BLaER1 treated with 17β-estradiol and CSF1 and Interleukin-3, amounts not matched to agents 10 nM and 100 nM (cell line): Measurements from ENCODE around the gene AP1S2.

Experiments
- H3K27ac ChIP-seq, 11 experiments: shearing (Covaris generic); formaldehyde crosslinking; 2 replicates each; pipeline ENCODE4 v1.8.1; 2022
- H3K27me3 ChIP-seq, 11 experiments: shearing (Covaris generic); formaldehyde crosslinking; 2 replicates each; pipeline ENCODE4 v1.8.1; 2022
- H3K36me3 ChIP-seq, 11 experiments: shearing (Covaris generic); formaldehyde crosslinking; 2 replicates each; pipeline ENCODE4 v1.8.1; 2022
- H3K4me1 ChIP-seq, 10 experiments: shearing (Covaris generic); formaldehyde crosslinking; 2 replicates each; pipeline ENCODE4 v1.8.1; 2022
- H3K4me2 ChIP-seq, 11 experiments: shearing (Covaris generic); formaldehyde crosslinking; 2 replicates each; pipeline ENCODE4 v1.8.1; 2022
- H3K4me3 ChIP-seq, 10 experiments: shearing (Covaris generic); formaldehyde crosslinking; 2 replicates each; pipeline ENCODE4 v1.8.1; 2022
- H3K9ac ChIP-seq, 11 experiments: shearing (Covaris generic); formaldehyde crosslinking; 2 replicates each; pipeline ENCODE4 v1.8.1; 2022
- H3K9me3 ChIP-seq, 11 experiments: shearing (Covaris generic); formaldehyde crosslinking; replicated peaks in 1 of 11; 2 replicates each; pipeline ENCODE4 v1.8.1; 2022
- H4K20me1 ChIP-seq, 11 experiments: shearing (Covaris generic); formaldehyde crosslinking; 2 replicates each; pipeline ENCODE4 v1.8.1; 2022
- Cebpa-rat ChIP-seq, 11 experiments: shearing (Covaris generic); IDR thresholded peaks; 2 replicates each; pipeline ENCODE4 v1.8.1; 2022

AP1S2 gene

GRCh38 chrX:15864023-15864422 lies 9.4 kb upstream of the AP1S2 start:
- Histone ChIP-seq H3K4me3 (no peak overlapping the region), H3K36me3 (no peaks in the 10 kb centered on the region), H3K9ac (no peak overlapping the region), H4K20me1 (no peaks in the 10 kb centered on the region; a peak in 1 of 22 replicates), H3K27ac (no peak overlapping the region), H3K27me3 (peaks cover 86 to 91% (median 89%) of the 10 kb centered on the region in 11 experiments), H3K4me2 (0 out of 22 replicates have a peak overlapping the region, but pooled peaks of 1 of the 11 experiments have one; percentile 10), H3K4me1 (peaks cover 0 to 6% (median 0%) of the 10 kb centered on the region in 10 experiments; a peak in 2 of 20 replicates), H3K9me3 (peaks cover 6 to 11% (median 9%) of the 10 kb centered on the region in 11 experiments; a peak in 16 of 22 replicates)
- TF ChIP-seq Cebpa-rat (IDR thresholded peaks at IDR 0.05): no peak

DNA sequence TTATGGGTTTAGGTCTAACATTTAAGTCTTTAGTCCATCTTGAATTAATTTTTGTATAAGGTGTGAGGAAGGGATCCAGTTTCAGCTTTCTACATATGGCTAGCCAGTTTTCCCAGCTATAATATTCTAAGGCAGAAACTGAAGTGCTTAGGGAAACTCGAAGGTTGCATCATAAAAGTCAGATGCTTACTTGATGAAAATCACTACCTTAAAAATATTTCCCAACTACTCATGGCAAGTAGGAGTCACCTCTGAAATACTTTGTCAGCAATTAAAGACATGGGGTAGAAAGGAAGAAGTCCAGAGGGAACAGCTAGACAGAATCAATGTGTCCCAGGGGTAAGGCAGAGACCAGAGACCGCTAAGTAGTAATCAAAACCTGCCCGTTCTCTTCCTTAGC lies 6.3 kb upstream of the AP1S2 start:
- H3K4me2 ChIP-seq: no peak overlapping the region; a peak in 1 of 22 replicates
- no peak for TF ChIP-seq Cebpa-rat (IDR thresholded peaks at IDR 0.05)
- H3K27me3 ChIP-seq: peaks cover 86 to 91% (median 89%) of the 10 kb centered on the region in 11 experiments
- H3K4me3 ChIP-seq: no peak overlapping the region
- peaks cover 6 to 12% (median 9%) of the 10 kb centered on the region in 11 experiments; a peak in 16 of 22 replicates for H3K9me3 ChIP-seq
- no peak overlapping the region for H3K27ac ChIP-seq
- H3K36me3 ChIP-seq: no peaks in the 10 kb centered on the region
- H3K9ac ChIP-seq: no peak overlapping the region
- H4K20me1 ChIP-seq: no peaks in the 10 kb centered on the region
- peaks cover 0 to 18% (median 9%) of the 10 kb centered on the region in 10 experiments; a peak in 16 of 20 replicates for H3K4me1 ChIP-seq

GRCh38 chrX:15858051-15858450 lies 3.4 kb upstream of the AP1S2 start:
- Histone ChIP-seq H3K9me3 (peaks cover 6 to 21% (median 9%) of the 10 kb centered on the region in 11 experiments; a peak in 16 of 22 replicates), H3K36me3 (no peaks in the 10 kb centered on the region), H3K4me2 (no peak overlapping the region), H3K9ac (no peak overlapping the region), H3K27me3 (peaks cover 77 to 89% (median 85%) of the 10 kb centered on the region in 11 experiments), H3K4me3 (no peak overlapping the region), H3K4me1 (peaks cover 11 to 28% (median 16%) of the 10 kb centered on the region in 10 experiments; a peak in 19 of 20 replicates), H4K20me1 (peaks cover 0 to 18% (median 8%) of the 10 kb centered on the region in 11 experiments; a peak in 10 of 22 replicates), H3K27ac (no peak overlapping the region)
- no peak for TF ChIP-seq Cebpa-rat (IDR thresholded peaks at IDR 0.05)

DNA sequence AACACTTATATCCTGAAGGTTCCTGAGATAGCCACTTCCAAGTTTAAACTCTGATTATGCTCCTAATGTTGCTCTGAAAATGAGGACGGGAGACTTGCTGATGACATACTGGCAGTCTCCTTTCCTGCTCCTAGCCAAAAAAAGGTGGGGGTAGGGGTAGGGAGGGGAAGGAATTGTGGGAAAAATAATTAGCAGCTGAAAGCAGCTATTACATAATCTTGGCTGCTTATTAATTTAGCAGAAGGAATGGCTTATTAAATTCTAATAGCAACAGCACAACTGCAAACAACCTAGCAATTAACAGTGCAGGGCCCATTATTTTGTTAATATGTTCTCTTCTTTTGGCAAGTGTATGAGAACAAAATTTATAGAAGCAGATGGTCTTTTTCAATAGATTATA lies 2.0 kb upstream of the AP1S2 start:
- Histone ChIP-seq H3K27me3 (peaks cover 78 to 90% (median 85%) of the 10 kb centered on the region in 11 experiments), H3K4me2 (peak overlapping the region; percentile 71 to 96 (median 91)), H4K20me1 (peaks cover 0 to 23% (median 13%) of the 10 kb centered on the region in 11 experiments; a peak in 14 of 22 replicates), H3K9ac (peak overlapping the region; percentile 82 to 93 (median 86)), H3K9me3 (peaks cover 6 to 21% (median 9%) of the 10 kb centered on the region in 11 experiments; a peak in 16 of 22 replicates), H3K36me3 (peaks cover 0 to 4% (median 0%) of the 10 kb centered on the region in 11 experiments; a peak in 1 of 22 replicates), H3K4me3 (peak overlapping the region; percentile 6 to 81 (median 70); a peak in 10 of 20 replicates), H3K27ac (peak overlapping the region; percentile 83 to 96 (median 92)), H3K4me1 (peaks cover 11 to 28% (median 17%) of the 10 kb centered on the region in 10 experiments; a peak in 19 of 20 replicates)
- no peak for TF ChIP-seq Cebpa-rat (IDR thresholded peaks at IDR 0.05)

DNA sequence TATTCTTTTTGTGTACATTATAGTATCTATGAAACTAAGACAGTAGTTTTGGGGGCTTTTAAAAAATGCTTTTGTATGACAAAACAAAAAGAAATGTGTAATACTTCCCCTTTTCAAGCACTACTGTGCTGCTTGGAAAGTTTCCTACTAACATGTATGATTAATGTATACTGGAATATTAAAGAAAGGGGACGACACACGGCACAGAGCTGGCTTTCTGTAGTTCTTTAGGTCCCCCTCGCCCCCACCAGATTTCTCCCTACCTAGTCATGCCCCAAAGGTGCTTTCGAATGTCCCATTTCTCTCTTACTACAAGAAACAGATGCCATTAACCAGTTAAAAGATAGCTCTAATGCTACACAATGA lies 1.6 kb upstream of the AP1S2 start:
- H4K20me1 ChIP-seq: peaks cover 0 to 23% (median 16%) of the 10 kb centered on the region in 11 experiments; a peak in 14 of 22 replicates
- H3K4me2 ChIP-seq: peak overlapping the region; percentile 71 to 96 (median 91)
- H3K9ac ChIP-seq: peak overlapping the region; percentile 82 to 93 (median 86)
- peaks cover 12 to 28% (median 17%) of the 10 kb centered on the region in 10 experiments; a peak in 19 of 20 replicates for H3K4me1 ChIP-seq
- H3K9me3 ChIP-seq: peaks cover 5 to 19% (median 7%) of the 10 kb centered on the region in 11 experiments; a peak in 16 of 22 replicates
- H3K36me3 ChIP-seq: peaks cover 0 to 4% (median 0%) of the 10 kb centered on the region in 11 experiments; a peak in 2 of 22 replicates
- peaks cover 78 to 90% (median 85%) of the 10 kb centered on the region in 11 experiments for H3K27me3 ChIP-seq
- peak overlapping the region; percentile 83 to 96 (median 92) for H3K27ac ChIP-seq
- no peak for TF ChIP-seq Cebpa-rat (IDR thresholded peaks at IDR 0.05)
- peak overlapping the region; percentile 53 to 81 (median 72); a peak in 15 of 20 replicates for H3K4me3 ChIP-seq

DNA sequence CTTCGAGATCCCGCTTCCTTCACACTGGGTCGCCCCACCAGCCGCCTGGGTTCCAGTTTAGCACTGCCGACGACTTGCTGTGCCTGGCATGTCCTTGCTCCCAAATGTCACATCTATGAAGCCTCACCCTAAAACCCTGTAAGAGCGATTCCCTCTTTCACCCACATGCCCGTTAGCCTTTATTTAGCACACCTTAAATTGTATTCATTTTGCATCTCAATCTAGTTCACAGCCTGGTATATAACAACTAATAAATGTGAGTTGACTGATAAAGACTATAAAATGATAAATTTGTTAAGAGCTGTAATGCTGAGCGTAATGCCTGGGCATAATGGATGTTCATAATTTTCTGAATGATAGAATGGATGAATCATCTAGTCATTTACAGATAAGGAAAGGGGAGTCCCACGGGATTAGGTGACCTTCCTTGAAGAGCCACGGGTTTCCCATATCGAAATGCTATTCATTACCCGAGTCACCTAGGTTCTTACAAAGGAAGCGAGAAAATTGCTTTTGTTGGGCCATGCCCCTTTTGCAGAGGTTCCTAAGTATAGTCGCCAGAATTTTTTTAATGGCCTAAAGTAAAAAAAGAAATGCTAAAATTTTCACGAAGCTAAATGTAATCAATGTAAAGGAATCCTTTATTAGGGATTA lies 1.1 kb upstream of the AP1S2 start:
- peaks cover 0 to 14% (median 2%) of the 10 kb centered on the region in 11 experiments; a peak in 11 of 22 replicates for H3K9me3 ChIP-seq
- peaks cover 12 to 30% (median 19%) of the 10 kb centered on the region in 10 experiments for H3K4me1 ChIP-seq
- peaks cover 2 to 26% (median 18%) of the 10 kb centered on the region in 11 experiments; a peak in 19 of 22 replicates for H4K20me1 ChIP-seq
- peak overlapping the region; percentile 83 to 96 (median 92) for H3K27ac ChIP-seq
- H3K4me3 ChIP-seq: peak overlapping the region; percentile 53 to 81 (median 72)
- TF ChIP-seq Cebpa-rat (IDR thresholded peaks at IDR 0.05): no peak
- H3K27me3 ChIP-seq: peaks cover 79 to 90% (median 85%) of the 10 kb centered on the region in 11 experiments
- H3K9ac ChIP-seq: peak overlapping the region; percentile 82 to 93 (median 86)
- H3K36me3 ChIP-seq: peaks cover 0 to 7% (median 3%) of the 10 kb centered on the region in 11 experiments; a peak in 4 of 22 replicates
- peak overlapping the region; percentile 71 to 96 (median 91) for H3K4me2 ChIP-seq

DNA sequence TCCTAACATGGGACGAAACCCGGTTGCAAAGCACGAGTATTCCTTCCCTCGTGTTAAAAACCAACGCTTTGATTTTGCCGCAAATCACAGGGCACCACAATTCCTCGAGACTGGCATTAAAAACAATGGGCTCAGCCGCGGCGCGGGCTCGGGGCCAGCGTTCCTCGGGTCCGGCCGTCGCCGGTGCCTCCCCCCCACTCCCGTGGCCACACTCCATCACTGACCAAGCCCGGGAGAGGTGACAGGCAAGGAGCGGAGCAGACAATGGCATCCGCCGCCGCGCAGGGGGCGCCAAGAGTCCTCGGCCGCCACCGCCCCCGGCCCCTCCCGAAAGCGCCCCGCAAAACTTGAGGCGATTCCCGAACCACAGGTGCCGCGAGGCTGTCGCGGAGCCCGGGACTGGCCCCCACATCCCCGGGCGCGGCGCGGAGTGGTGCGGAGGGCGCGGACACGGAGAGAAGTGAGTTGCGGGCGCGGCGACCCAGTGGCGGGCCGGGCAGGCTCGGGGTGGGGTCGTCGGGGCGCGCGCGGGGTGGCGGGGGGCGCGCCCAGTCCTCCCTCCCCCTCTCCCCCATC lies 445 bp downstream of the AP1S2 start:
- H3K4me2 ChIP-seq: peak overlapping the region; percentile 68 to 96 (median 84)
- H3K9me3 ChIP-seq: peaks cover 0 to 13% (median 0%) of the 10 kb centered on the region in 11 experiments; a peak in 4 of 22 replicates
- H3K4me1 ChIP-seq: peaks cover 14 to 44% (median 21%) of the 10 kb centered on the region in 10 experiments
- peaks cover 90 to 100% (median 96%) of the 10 kb centered on the region in 11 experiments for H3K27me3 ChIP-seq
- H4K20me1 ChIP-seq: peaks cover 11 to 41% (median 34%) of the 10 kb centered on the region in 11 experiments; a peak in 20 of 22 replicates
- H3K36me3 ChIP-seq: peaks cover 0 to 16% (median 9%) of the 10 kb centered on the region in 11 experiments; a peak in 9 of 22 replicates
- peak overlapping the region; percentile 82 to 93 (median 86) for H3K9ac ChIP-seq
- H3K4me3 ChIP-seq: peak overlapping the region; percentile 53 to 81 (median 72)
- no peak for TF ChIP-seq Cebpa-rat (IDR thresholded peaks at IDR 0.05)
- peak overlapping the region; percentile 70 to 96 (median 92) for H3K27ac ChIP-seq

DNA sequence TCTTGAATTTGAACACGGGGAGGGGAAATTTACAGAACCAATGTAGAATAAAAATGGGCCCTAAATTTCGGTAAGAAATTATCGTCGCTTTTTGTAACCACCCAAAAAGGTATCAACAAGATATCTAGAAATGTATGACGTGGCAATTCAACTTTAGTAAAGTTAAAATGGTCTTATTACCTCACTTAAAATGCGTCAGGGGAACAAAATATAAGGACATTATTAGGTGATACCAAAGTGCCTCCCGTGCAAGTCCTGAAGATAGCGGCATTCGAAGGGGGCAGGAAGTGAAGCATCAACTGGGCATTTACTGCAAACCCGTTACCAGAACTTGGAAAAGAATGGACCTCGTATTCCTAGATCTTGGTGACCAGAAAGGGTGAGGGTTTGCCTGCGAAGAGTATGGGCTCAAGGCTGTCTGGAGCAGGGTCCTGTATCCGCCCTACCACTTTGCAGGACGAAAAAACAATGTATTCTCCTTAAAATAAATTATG lies 980 bp downstream of the AP1S2 start:
- H3K9me3 ChIP-seq: peaks cover 0 to 13% (median 0%) of the 10 kb centered on the region in 11 experiments; a peak in 3 of 22 replicates
- H3K27ac ChIP-seq: peak overlapping the region; percentile 70 to 96 (median 92)
- peaks cover 90 to 100% (median 96%) of the 10 kb centered on the region in 11 experiments for H3K27me3 ChIP-seq
- H3K4me1 ChIP-seq: peaks cover 14 to 46% (median 21%) of the 10 kb centered on the region in 10 experiments
- H3K4me3 ChIP-seq: peak overlapping the region; percentile 53 to 81 (median 72)
- H3K36me3 ChIP-seq: peaks cover 0 to 17% (median 9%) of the 10 kb centered on the region in 11 experiments; a peak in 10 of 22 replicates
- H4K20me1 ChIP-seq: peaks cover 11 to 47% (median 35%) of the 10 kb centered on the region in 11 experiments; a peak in 20 of 22 replicates
- no peak for TF ChIP-seq Cebpa-rat (IDR thresholded peaks at IDR 0.05)
- peak overlapping the region; percentile 68 to 96 (median 84) for H3K4me2 ChIP-seq
- peak overlapping the region; percentile 82 to 93 (median 86) for H3K9ac ChIP-seq
